ENCODE data around the gene ZNF668. TPM values are rescaled to one million over a fixed set of nuclear protein-coding genes. Genes with fewer than 3 reads are reported as not detected.

The ZNF668 gene
- polyA plus RNA-seq, 1 donor = 8.7 TPM

DNA sequence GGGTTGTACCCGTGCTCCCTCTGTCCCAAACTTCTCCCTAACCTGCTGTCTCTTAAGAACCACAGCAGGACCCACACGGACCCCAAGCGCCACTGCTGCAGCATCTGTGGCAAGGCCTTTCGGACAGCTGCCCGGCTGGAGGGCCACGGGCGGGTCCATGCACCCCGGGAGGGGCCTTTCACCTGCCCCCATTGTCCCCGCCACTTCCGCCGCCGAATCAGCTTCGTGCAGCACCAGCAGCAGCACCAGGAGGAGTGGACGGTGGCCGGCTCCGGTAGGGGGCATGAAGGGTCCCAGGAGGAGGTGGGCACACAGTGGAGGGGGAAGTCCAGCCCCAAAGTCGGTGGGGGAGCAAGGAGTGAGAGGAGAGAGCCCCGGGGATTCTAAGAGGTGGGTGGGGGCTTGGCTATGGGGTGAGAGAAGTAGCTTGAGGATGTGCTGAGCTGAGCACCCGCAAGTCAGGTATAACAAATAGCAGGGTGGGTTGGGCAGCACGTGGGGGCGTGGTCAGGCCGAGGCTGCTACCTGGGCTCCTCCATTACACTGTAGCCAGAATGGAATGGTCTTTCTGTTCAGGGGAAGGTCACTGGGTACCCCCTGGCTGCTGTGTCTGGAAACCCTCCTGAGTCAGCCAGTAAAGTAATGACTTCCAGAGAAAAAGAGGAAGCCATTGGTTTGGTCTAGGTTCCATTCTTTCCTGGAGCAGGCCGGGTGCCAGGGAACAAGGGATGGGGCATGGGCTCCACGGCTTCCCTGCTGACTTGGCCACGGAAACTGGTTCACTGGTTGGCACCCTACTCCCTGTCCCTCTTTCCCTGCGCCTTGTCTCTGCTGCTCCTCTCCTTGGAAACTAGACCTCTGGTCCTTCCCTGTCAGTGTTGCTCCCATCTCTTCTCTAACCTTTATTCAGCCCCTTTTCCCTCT lies 7.7 kb upstream of the ZNF668 start:
- DNase-seq (ENCODE audit: low read depth) = no peak

DNA sequence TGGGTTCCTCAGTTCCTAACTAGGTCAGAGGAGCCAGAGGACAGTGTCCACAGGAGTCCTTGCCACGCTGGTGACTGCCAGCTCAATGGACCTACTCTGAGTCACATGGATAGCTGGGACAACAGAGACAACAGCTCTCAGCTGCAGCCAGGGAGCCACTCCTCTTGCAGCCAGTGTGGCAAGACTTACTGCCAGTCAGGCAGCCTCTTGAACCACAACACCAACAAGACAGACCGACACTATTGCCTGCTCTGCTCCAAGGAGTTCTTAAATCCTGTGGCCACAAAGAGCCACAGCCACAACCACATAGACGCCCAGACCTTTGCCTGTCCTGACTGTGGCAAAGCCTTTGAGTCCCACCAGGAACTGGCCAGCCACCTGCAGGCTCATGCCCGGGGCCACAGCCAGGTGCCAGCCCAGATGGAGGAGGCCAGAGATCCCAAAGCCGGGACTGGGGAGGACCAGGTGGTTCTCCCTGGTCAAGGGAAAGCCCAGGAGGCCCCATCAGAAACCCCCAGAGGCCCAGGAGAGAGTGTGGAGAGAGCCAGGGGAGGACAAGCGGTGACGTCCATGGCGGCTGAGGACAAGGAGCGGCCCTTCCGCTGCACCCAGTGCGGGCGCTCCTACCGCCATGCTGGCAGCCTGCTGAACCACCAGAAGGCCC lies 6.8 kb upstream of the ZNF668 start:
- DNase-seq (ENCODE audit: low read depth) = no peak

DNA sequence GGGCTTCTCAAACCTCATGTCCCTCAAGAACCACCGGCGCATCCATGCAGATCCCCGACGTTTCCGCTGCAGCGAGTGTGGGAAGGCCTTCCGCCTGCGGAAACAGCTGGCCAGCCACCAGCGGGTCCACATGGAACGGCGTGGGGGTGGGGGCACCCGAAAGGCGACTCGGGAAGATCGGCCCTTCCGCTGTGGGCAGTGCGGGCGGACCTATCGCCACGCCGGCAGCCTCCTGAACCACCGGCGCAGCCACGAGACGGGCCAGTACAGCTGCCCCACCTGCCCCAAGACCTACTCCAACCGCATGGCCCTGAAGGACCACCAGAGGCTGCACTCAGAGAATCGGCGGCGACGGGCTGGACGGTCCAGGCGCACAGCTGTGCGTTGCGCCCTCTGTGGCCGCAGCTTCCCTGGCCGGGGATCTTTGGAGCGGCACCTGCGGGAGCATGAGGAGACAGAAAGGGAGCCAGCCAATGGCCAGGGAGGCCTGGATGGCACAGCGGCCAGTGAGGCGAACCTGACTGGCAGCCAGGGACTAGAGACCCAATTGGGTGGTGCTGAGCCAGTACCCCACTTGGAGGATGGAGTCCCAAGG lies 6.1 kb upstream of the ZNF668 start:
- no peak for DNase-seq (ENCODE audit: low read depth)

DNA sequence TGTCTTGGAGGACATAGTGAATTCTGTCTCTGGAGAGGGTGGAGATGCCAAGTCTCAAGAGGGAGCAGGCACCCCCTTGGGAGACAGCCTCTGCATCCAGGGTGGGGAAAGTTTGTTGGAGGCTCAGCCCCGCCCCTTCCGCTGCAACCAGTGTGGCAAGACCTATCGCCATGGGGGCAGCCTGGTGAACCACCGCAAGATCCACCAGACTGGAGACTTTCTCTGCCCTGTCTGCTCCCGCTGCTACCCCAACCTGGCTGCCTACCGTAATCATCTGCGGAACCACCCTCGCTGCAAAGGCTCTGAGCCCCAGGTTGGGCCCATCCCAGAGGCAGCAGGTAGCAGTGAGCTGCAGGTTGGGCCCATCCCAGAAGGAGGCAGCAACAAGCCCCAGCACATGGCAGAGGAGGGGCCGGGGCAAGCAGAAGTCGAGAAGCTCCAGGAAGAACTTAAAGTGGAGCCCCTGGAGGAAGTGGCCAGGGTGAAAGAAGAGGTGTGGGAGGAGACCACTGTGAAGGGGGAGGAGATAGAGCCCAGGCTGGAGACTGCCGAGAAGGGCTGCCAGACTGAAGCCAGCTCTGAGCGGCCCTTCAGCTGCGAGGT lies 5.4 kb upstream of the ZNF668 start:
- DNase-seq (ENCODE audit: low read depth) = no peak

DNA sequence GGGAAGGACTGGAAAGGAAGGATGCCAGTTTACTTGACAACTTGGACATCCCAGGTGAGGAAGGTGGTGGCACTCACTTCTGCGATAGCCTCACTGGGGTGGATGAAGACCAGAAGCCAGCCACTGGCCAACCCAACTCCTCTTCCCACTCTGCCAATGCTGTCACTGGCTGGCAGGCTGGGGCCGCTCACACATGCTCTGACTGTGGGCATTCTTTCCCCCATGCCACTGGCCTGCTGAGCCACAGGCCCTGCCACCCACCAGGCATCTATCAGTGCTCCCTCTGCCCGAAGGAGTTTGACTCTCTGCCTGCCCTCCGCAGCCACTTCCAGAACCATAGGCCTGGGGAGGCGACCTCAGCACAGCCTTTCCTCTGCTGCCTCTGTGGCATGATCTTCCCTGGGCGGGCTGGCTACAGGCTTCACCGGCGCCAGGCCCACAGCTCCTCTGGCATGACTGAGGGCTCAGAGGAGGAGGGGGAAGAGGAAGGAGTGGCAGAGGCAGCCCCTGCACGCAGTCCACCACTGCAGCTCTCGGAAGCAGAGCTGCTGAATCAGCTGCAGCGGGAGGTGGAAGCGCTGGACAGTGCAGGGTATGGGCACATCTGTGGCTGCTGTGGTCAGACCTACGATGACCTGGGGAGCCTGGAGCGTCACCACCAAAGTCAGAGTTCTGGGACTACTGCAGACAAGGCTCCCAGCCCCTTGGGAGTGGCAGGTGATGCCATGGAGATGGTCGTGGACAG lies 4.7 kb upstream of the ZNF668 start:
- DNase-seq (ENCODE audit: low read depth) = no peak

DNA sequence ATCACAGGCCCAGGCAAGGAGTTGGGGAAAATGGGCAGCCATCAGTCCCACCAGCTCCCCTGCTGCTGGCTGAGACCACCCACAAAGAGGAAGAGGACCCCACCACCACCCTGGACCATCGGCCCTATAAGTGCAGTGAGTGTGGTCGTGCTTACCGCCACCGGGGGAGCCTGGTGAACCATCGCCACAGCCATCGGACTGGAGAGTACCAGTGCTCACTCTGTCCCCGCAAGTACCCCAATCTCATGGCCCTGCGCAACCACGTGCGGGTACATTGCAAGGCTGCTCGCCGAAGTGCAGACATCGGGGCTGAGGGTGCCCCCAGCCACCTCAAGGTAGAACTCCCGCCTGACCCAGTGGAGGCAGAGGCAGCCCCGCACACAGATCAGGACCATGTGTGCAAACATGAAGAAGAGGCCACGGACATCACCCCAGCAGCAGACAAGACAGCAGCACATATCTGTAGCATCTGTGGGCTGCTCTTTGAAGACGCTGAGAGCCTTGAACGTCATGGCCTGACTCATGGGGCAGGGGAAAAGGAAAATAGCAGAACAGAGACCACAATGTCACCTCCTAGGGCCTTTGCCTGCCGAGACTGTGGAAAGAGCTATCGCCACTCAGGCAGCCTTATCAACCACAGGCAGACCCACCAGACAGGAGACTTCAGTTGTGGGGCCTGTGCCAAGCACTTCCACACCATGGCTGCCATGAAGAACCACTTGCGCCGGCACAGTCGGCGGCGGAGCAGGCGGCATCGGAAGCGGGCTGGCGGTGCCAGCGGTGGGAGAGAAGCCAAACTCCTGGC lies 3.8 kb upstream of the ZNF668 start:
- DNase-seq (ENCODE audit: low read depth) = no peak

DNA sequence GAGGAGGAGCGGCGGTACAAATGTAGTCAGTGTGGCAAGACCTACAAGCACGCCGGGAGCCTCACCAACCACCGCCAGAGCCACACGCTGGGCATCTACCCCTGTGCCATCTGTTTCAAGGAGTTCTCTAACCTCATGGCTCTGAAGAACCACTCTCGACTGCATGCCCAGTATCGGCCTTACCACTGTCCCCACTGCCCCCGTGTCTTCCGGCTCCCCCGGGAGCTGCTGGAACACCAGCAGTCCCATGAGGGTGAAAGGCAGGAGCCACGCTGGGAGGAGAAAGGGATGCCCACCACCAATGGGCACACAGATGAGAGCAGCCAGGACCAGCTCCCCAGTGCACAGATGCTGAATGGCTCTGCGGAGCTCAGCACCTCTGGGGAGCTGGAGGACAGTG lies 3.0 kb upstream of the ZNF668 start:
- no peak for DNase-seq (ENCODE audit: low read depth)

DNA sequence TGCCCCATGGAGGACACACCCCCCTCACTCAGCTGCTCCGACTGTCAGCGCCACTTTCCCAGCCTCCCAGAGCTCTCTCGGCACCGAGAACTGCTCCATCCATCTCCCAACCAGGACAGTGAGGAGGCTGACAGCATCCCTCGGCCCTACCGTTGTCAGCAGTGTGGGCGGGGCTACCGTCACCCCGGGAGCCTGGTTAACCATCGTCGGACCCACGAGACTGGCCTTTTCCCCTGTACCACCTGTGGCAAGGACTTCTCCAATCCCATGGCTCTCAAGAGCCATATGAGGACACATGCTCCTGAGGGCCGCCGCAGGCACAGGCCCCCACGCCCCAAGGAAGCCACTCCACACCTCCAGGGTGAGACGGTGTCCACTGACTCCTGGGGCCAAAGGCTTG lies 2.3 kb upstream of the ZNF668 start:
- no peak for DNase-seq (ENCODE audit: low read depth)

DNA sequence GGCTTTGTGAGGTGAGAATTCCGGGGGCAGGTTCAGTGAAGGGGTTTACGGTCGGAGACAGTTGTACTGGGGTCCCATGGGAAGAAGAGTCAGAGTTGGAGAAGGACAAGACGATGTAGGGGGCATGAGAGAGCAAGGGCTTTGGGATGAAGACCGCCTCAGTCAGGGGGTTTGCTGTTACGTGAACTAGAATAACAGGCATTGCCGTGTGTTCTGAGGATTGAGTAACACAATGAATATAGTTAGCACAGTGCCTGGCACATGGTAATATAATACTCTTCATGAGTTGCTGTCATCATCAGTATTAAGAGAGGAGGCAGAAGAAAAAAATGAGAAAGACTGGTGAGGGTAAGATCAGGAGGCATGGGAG lies 759 bp upstream of the ZNF668 start:
- no peak for DNase-seq (ENCODE audit: low read depth)

DNA sequence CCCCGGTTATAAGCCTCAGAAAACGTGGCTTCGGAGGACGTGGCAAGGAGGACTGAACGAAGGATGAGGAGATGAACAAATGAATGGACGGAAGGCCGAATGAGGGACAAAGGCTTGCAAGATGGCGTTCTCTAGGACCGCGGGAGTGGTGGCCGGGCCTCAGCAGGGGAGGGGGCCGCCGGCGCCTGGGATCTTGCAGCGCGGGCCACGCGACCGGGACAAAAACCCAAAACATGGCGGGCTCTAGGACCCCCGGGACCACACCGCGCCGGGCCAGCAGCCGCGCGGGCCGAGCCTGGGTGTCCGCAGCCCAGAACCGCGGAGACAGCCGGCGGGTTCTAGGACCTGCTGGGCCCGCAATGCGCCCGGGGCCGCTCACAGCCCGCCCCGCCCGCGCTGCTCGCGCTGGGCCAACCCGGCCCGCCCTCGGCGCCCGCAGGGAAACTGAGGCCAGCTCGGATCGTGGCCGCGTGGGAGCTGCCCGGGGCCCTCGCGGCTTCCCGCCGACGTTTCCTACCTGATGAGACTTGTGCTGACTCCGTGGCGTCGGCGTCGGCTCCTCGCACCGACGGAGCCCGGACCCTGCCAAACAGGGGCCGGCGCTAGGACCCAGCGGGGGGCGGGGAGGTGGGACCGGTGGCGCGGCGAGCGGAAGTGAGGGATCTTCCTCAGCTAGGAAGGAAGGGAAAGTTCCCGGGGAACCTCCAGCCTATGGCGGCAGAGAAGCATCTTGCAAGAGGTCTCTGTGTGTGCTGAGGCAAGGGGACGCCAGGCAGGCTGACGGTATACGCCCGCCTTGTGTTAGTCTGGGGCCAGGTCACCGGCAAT lies 684 bp downstream of the ZNF668 start:
- DNase-seq (ENCODE audit: low read depth) = peak; percentile 77

DNA sequence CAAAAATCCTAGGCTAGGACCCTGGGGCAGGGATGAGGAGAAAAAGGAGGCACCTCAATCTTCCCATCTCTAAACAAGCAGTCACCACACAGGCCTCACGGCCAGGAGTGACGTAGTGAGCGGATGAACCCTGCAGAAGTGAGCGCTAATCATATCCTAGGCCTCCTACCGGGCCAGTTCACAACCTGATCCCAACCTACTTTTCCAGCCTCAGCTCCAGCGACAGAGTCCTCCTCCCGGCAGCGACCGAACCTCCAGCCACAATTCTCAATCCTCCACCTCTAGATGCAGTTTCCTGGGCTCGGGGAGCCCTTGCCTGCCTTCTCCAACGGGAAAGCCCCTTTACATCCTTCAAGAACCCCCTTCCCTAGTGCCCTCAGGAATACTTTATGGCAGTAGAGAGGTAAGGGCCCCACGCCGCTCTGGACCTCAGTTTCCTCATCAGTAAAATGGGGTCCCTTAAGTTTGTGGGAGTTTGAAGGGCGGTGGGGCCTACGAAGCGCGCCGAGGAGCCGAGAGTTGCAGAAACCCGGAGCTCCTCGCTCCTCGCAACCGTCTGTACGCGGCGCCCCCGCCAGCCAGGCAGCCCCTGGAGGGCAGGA lies 1.4 kb downstream of the ZNF668 start:
- DNase-seq (ENCODE audit: low read depth) = no peak

DNA sequence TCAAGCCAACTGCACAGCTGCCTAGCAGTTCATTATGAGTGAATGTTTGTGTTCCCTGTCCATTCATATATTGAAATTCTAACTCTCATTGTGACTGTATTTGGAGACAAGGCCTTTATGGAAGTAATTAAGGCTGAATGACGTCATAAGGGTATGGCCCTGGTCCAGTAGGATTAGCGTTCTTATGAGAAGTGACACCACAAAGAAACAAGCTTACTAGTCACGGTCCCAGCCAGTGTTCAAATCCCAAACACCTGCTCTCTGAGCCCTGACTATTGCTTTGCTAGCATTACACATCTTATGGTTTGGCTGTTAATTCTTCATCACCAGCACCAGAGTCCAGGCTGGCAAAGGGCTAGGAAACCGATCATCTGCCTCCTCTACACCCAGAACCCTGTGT lies 2.2 kb downstream of the ZNF668 start:
- peak; percentile 54 for DNase-seq (ENCODE audit: low read depth)

DNA sequence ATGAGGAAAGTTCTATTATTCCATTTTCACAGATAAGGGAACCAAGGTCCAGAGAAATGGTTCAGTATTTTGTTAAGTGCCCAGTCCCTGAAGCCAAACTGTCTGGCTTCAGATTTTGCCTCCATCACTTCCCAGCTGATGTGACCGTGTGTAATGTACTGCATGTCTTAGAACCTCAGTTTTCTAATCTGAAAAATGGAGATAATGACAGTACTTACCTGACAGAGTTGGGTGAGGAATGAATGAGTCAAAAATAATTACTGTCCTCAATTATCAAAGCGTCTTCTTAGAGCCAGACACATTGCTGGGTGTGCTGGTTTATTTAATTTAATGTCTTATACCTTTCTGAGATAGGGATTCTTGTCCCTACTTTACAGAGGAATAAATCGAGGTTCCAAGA lies 6.7 kb downstream of the ZNF668 start:
- no peak for DNase-seq (ENCODE audit: low read depth)

DNA sequence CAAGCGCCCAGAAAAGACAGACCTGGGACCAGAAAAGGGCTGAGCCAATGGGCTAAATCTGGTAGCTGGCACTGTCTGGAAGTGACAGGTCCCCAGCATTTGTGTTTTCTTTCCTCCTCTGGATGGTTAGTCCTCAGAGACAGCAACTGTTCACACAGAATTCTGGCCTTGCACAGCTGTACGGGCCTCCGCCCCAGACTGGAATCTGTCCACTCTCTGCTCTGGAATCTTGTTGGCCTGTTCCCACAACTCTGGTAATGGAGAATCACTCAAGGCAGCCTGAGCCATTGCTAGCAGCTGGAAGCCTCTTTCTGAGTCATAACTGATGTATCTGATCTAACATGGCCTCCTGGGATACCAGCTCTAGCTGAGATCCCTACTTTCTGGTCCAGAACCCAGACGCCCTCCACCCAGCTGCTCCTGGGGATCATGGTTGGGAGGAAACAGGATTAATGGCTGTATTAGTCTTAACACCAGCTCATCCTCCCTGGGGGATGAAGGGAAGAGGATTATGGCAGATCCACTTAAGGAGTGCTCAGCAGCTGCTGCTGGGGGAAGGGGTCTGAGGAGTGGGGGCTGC lies 9.1 kb downstream of the ZNF668 start:
- DNase-seq (ENCODE audit: low read depth) = peak; percentile 93

DNA sequence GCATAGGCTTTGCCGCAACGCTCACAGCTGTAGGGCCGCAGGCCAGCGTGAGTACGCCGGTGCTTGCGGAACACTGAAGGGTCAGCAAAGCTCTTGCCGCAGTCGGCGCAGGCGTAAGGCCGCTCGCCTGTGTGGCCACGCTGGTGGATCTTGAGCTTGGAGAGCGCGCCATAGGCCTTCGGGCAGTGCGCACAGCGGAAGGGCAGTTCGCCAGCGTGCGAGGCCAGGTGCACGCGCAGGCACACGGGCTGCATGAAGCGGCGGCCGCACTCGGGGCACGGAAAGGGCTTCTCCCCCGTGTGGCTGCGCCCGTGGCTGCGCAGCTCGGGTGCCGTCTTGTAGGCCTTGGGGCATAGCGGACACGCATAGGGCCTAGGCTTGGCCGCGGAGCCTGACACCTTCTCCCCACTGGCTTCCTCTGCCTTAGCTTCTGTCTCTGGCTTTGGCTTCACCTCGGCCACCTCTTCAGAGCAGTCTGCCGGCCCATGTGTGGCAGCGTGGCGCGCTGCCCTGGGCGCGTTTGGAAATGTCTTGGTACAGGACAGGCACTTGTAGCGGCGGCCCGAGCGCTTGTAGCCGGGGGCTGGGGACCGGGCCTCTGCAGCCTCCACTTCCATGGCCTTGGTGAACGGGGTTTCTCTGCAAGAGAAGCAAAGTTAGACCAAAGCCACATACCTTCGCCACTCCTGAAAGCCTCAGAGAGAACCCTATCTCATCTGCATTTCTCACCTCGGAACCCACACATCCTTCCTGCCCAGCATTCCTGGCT lies 10.0 kb downstream of the ZNF668 start:
- DNase-seq (ENCODE audit: low read depth) = no peak

DNA sequence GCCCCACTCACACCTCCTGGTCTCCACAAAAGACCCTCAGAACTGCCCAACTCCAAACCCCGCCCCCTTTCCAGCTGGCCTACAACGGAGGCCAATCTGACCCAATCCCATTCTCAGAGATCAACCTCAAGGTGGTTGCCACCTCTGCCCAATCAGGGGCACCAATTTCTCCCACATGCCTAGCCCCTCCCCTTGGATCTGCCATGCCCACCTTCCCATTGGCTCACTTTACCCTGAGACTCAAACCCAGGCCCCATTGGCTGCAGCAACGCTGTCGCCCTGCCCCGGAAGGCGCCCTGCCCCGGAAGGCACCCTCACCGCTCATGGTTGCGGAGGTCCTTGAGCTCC lies 10.6 kb downstream of the ZNF668 start:
- DNase-seq (ENCODE audit: low read depth) = no peak

DNA sequence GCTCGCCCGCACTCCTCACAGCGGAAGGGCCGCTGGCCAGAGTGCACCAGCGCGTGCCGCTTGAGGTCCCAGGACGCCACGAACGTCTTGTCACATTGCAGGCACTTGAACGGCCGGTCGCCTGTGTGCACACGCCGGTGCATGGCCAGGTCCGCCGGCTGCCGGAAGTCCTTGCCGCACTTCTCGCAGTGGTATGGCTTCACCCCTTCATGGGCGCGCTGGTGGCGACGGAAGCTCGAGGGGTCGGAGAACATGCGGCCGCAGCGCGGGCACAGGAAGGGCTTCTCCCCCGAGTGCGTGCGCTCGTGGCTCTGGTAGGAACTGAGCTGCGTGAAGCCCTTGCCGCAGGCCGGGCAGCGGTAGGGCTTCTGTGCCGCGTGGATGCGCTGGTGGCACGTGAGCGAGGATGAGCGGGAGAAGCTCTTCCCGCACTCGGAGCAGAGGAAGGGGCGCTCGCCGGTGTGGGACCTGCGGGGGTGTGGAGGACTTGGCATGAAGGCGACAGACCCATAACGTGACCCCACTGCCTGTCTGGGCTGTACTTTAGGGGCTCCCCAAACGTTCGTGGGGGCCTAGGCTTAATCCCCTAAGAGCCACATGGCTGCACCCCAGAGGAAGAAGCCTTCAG lies 12.1 kb downstream of the ZNF668 start:
- DNase-seq (ENCODE audit: low read depth) = no peak
